IMR-90 (cell line): Measurements from ENCODE around the gene IQCE. TPM values are rescaled to one million over a fixed set of nuclear protein-coding genes. Genes with fewer than 3 reads are reported as not detected.

Experiments
- ATAC-seq: fragments of 200-7000 bp; cut with Tn5 transposase; 2 replicates; pipeline ENCODE4 v1.9.1; 2020; ENCODE audit warnings: low read depth, mild to moderate bottlenecking, moderate library complexity
- BruUV-seq: library from RNA; stranded (reverse); fragments of 400-500 nt; replicated peaks from 2 replicates; lab custom pipeline; 2021; lab: Mats Ljungman, UMichigan
- CTCF ChIA-PET: fragments of 300-600 bp; formaldehyde crosslinking; extraction: SDS; loops from one replicate; lab custom pipeline; 2021; ENCODE audit warnings: antibody characterized with exemption; lab: Yijun Ruan, JAX
- POLR2A ChIA-PET: fragments of 300-600 bp; sonication (Branson Sonifier 250); formaldehyde crosslinking; loops from one replicate; lab custom pipeline; 2022; ENCODE audit warnings: antibody characterized with exemption; ENCODE audit not compliant: unreplicated experiment; lab: Charles Lee
- DNase-seq: peaks from one replicate; pipeline ENCODE4 v3.0.0; 2013
- H2AFZ ChIP-seq: replicated peaks from 2 replicates; pipeline ENCODE3; 2013; ENCODE audit warnings: low read length, mild to moderate bottlenecking; ENCODE audit not compliant: poor library complexity
- H2AK5ac ChIP-seq: 2 replicates; pipeline ENCODE4 v1.6.1; 2013; ENCODE audit warnings: low read depth, low read length, inconsistent platforms
- H2AK9ac ChIP-seq: replicated peaks from 2 replicates; pipeline ENCODE3; 2013; ENCODE audit warnings: mild to moderate bottlenecking, low read depth, low read length, moderate library complexity; ENCODE audit not compliant: poor library complexity
- H2BK120ac ChIP-seq: 2 replicates; pipeline ENCODE4 v1.6.1; 2013; ENCODE audit warnings: low read depth, low read length, inconsistent platforms
- H2BK15ac ChIP-seq: 3 replicates; pipeline ENCODE4 v1.6.1; 2013; ENCODE audit warnings: low read depth, low read length, inconsistent platforms
- H2BK20ac ChIP-seq: 2 replicates; pipeline ENCODE4 v1.6.1; 2013; ENCODE audit warnings: low read depth, mild to moderate bottlenecking, inconsistent platforms, low read length, moderate library complexity
- H2BK5ac ChIP-seq: 2 replicates; pipeline ENCODE4 v1.6.1; 2013; ENCODE audit warnings: mild to moderate bottlenecking, low read depth, low read length, inconsistent platforms; ENCODE audit not compliant: poor library complexity, severe bottlenecking
- H3K14ac ChIP-seq: replicated peaks from 2 replicates; pipeline ENCODE4 v1.6.1; 2013; ENCODE audit warnings: low read depth, low read length, inconsistent platforms
- H3K18ac ChIP-seq: 2 replicates; pipeline ENCODE4 v1.6.1; 2013; ENCODE audit warnings: low read depth, low read length, control low read depth
- H3K23ac ChIP-seq: 2 replicates; pipeline ENCODE4 v1.6.1; 2013; ENCODE audit warnings: low read depth, low read length, inconsistent platforms
- H3K27ac ChIP-seq: 2 replicates; pipeline ENCODE4 v1.5.1; 2013; ENCODE audit warnings: mild to moderate bottlenecking, control low read depth, low read length; ENCODE audit not compliant: insufficient read depth
- H3K27me3 ChIP-seq: 2 replicates; pipeline ENCODE4 v1.6.1; 2013; ENCODE audit warnings: low read length; ENCODE audit not compliant: control insufficient read depth, insufficient read depth
- H3K36me3 ChIP-seq: 2 replicates; pipeline ENCODE4 v1.6.1; 2013; ENCODE audit warnings: low read length, mixed read lengths; ENCODE audit not compliant: control insufficient read depth, insufficient read depth
- H3K4ac ChIP-seq: 2 replicates; pipeline ENCODE4 v1.6.1; 2013; ENCODE audit warnings: low read depth, low read length, inconsistent platforms
- H3K4me1 ChIP-seq: 2 replicates; pipeline ENCODE4 v1.6.1; 2013; ENCODE audit warnings: low read length, mixed read lengths; ENCODE audit not compliant: control insufficient read depth, insufficient read depth
- H3K4me2 ChIP-seq: 2 replicates; pipeline ENCODE4 v1.6.1; 2013; ENCODE audit warnings: low read depth, mild to moderate bottlenecking, control low read depth, low read length, moderate library complexity
- H3K4me3 ChIP-seq: 2 replicates; pipeline ENCODE4 v1.5.1; 2013; ENCODE audit warnings: low read depth, mild to moderate bottlenecking, control low read depth, low read length, moderate library complexity; ENCODE audit not compliant: insufficient read depth
- H3K56ac ChIP-seq: 2 replicates; pipeline ENCODE4 v1.6.1; 2013; ENCODE audit warnings: low read length, inconsistent platforms; ENCODE audit not compliant: insufficient read depth; ENCODE audit errors: extremely low read depth
- H3K79me1 ChIP-seq, 2 experiments: 2 replicates each; pipeline ENCODE4 v1.6.1; 2013; ENCODE audit warnings: low read length in 2 of 2, inconsistent platforms in 1 of 2, low read depth in 1 of 2
- H3K9ac ChIP-seq: 2 replicates; pipeline ENCODE4 v1.6.1; 2013; ENCODE audit warnings: low read depth, low read length, control low read depth
- H3K9me1 ChIP-seq: 2 replicates; pipeline ENCODE4 v1.6.1; 2013; ENCODE audit warnings: low read length, inconsistent platforms; ENCODE audit not compliant: insufficient read depth
- H3K9me3 ChIP-seq: 2 replicates; pipeline ENCODE4 v1.6.1; 2013; ENCODE audit warnings: low read length; ENCODE audit not compliant: control insufficient read depth, insufficient read depth
- H4K20me1 ChIP-seq: 2 replicates; pipeline ENCODE4 v1.6.1; 2013; ENCODE audit warnings: low read length, inconsistent platforms; ENCODE audit not compliant: insufficient read depth
- H4K5ac ChIP-seq: 2 replicates; pipeline ENCODE4 v1.6.1; 2013; ENCODE audit warnings: mild to moderate bottlenecking, low read depth, low read length, control low read depth
- H4K8ac ChIP-seq, 2 experiments: 2 replicates each; pipeline ENCODE4 v1.6.1; 2013; ENCODE audit warnings: low read depth in 2 of 2, low read length in 2 of 2, control low read depth in 1 of 2, inconsistent platforms in 1 of 2
- H4K91ac ChIP-seq: 2 replicates; pipeline ENCODE4 v1.6.1; 2013; ENCODE audit warnings: low read depth, low read length, inconsistent platforms; ENCODE audit not compliant: insufficient read depth
- BHLHE40 ChIP-seq: fragments of 150-350 bp; IDR thresholded peaks from 2 replicates; pipeline ENCODE4 v1.6.1; 2016; ENCODE audit warnings: mild to moderate bottlenecking, low read depth, low read length
- CHD1 ChIP-seq: IDR thresholded peaks from 2 replicates; pipeline ENCODE4 v1.6.1; 2012; ENCODE audit warnings: low read depth, low read length, improper control_type of control experiment
- CTCF ChIP-seq: conservative IDR thresholded peaks from 2 replicates; pipeline ENCODE4 v1.5.1; 2012; ENCODE audit warnings: mild to moderate bottlenecking, low read depth, low read length, improper control_type of control experiment
- FOS ChIP-seq: fragments of 150-350 bp; IDR thresholded peaks from 2 replicates; pipeline ENCODE4 v1.6.1; 2016; ENCODE audit warnings: low read depth, low read length
- MAZ ChIP-seq: IDR thresholded peaks from 2 replicates; pipeline ENCODE4 v1.6.1; 2012; ENCODE audit warnings: low read depth, mild to moderate bottlenecking, low read length, improper control_type of control experiment, moderate library complexity, borderline replicate concordance
- NFE2L2 ChIP-seq: fragments of 150-350 bp; IDR thresholded peaks from 2 replicates; pipeline ENCODE4 v1.6.1; 2016; ENCODE audit warnings: low read depth, mild to moderate bottlenecking, low read length
- POLR2A ChIP-seq: IDR thresholded peaks from 2 replicates; pipeline ENCODE4 v1.6.1; 2012; ENCODE audit warnings: mild to moderate bottlenecking, low read depth, low read length
- RAD21 ChIP-seq: IDR thresholded peaks from 2 replicates; pipeline ENCODE4 v1.6.1; 2012; ENCODE audit warnings: low read length, improper control_type of control experiment
- SMC3 ChIP-seq: fragments of 150-350 bp; IDR thresholded peaks from 2 replicates; pipeline ENCODE4 v1.6.1; 2016; ENCODE audit warnings: low read depth, mild to moderate bottlenecking, antibody characterized with exemption, low read length, moderate library complexity
- USF2 ChIP-seq: fragments of 150-350 bp; IDR thresholded peaks from 2 replicates; pipeline ENCODE4 v1.6.1; 2017; ENCODE audit warnings: mild to moderate bottlenecking, antibody characterized with exemption, low read length, low read depth
- WGBS, 2 experiments: methylation state at CpG; one replicate each; pipeline versions ENCODE4 v1.1.5 to v1.1.7; 2013; ENCODE audit warnings: missing lambda C conversion rate in 2 of 2; ENCODE audit not compliant: insufficient read length in 1 of 2; ENCODE audit errors: extremely low coverage in 2 of 2; 5-methylcytosine and 5-hydroxymethylcytosine counted together
- dilution Hi-C: fragments of 300-500 bp; cut with HindIII; formaldehyde crosslinking; loops from one replicate; pipeline ENCODE4 v1.14.3; 2018; ENCODE audit warnings: low sequenced_read_pairs; ENCODE audit not compliant: unreplicated experiment
- in situ Hi-C: fragments of 300-500 bp; cut with MboI; formaldehyde crosslinking; loops from 3 replicates; pipeline ENCODE4 v1.14.3; 2019; ENCODE audit warnings: low sequenced_read_pairs, inconsistent platforms, mixed read lengths
- intact Hi-C: fragments of 100-400 bp; cut with micrococcal nuclease; formaldehyde crosslinking; loops from 2 replicates; pipeline ENCODE4 v1.10.0; 2022
- polyA plus RNA-seq, 3 experiments: library from polyadenylated mRNA; depleted of rRNA; stranded (reverse); fragments of >200 nt; gene quantifications; 2 replicates each; pipeline ENCODE4 v1.2.3, GENCODE V29; 2012; ENCODE audit warnings: low replicate concordance in 1 of 3
- total RNA-seq: library from RNA; depleted of rRNA; stranded (reverse); fragments of >200 nt; gene quantifications from 2 replicates; pipeline ENCODE4 v1.2.3, GENCODE V29; 2012

Gene IQCE
- total and polyA plus RNA-seq, 2 of the 4 experiments (the other 2 are of a cell fraction): 5.0 to 6.3 TPM

- 93% methylated on average over 13 of the region's 16 CpGs; no CpG with 5 or more reads in 1 of the 2 experiments for WGBS, 2 experiments
- no peak overlapping the region for H3K18ac ChIP-seq
- H3K14ac ChIP-seq: no peak overlapping the region
- no peak overlapping the region for H4K5ac ChIP-seq
- H4K8ac ChIP-seq: no peak overlapping the region
- intact Hi-C loops: no loop called here
- dilution Hi-C loops: no loop called here
- H3K9ac ChIP-seq: no peak overlapping the region
- CTCF ChIA-PET: no interaction called here
- H3K23ac ChIP-seq: no peak overlapping the region
- DNase-seq: no peak
- ATAC-seq: no peak
- no peaks in the 10 kb centered on the region for H3K27me3 ChIP-seq
- no peaks in the 10 kb centered on the region for H3K9me1 ChIP-seq
- peaks cover 7% of the 10 kb centered on the region; the same call in 1 of the 2 replicates for H3K36me3 ChIP-seq
- in situ Hi-C loops: no loop called here
- TF ChIP-seq USF2 (no peak), RAD21 (no peak), POLR2A (no peak), MAZ (no peak), SMC3 (no peak), NFE2L2 (no peak), CTCF (no peak), CHD1 (no peak), FOS (no peak), BHLHE40 (no peak)
- no peak overlapping the region for H2AFZ ChIP-seq
- POLR2A ChIA-PET: interaction anchor here (0.6 kb wide), 1 partner anchor 50 kb away, joined by 11 read pairs; no protein-coding TSS in a partner anchor
- H3K4me3 ChIP-seq: no peak overlapping the region
- no TSS peak for BruUV-seq
- no peak overlapping the region for H2BK120ac ChIP-seq
- no peak overlapping the region for H3K56ac ChIP-seq
- no peaks in the 10 kb centered on the region for H3K4me1 ChIP-seq
- peak overlapping the region; percentile 10 for H2AK9ac ChIP-seq
- no peak overlapping the region for H2BK5ac ChIP-seq
- no peak overlapping the region for H3K4me2 ChIP-seq
- H2BK15ac ChIP-seq: no peak overlapping the region
- no peaks in the 10 kb centered on the region for H4K20me1 ChIP-seq
- no peak overlapping the region for H3K27ac ChIP-seq
- H3K9me3 ChIP-seq: no peaks in the 10 kb centered on the region
- no peak overlapping the region for H4K91ac ChIP-seq
- no peak overlapping the region for H2AK5ac ChIP-seq
- no peak overlapping the region for H3K4ac ChIP-seq
- no peaks in the 10 kb centered on the region for H3K79me1 ChIP-seq
- no peak overlapping the region for H2BK20ac ChIP-seq
Measured at GRCh38 chr7:2606539-2606936, 47.8 kb downstream of the IQCE start.
